ENCODE data around the gene SLC29A4.
"Not testable (repeated sequence)": the region's sequence is repeated elsewhere in the genome, so short reads cannot be mapped to it uniquely, and the experiment has no call there.

DNA sequence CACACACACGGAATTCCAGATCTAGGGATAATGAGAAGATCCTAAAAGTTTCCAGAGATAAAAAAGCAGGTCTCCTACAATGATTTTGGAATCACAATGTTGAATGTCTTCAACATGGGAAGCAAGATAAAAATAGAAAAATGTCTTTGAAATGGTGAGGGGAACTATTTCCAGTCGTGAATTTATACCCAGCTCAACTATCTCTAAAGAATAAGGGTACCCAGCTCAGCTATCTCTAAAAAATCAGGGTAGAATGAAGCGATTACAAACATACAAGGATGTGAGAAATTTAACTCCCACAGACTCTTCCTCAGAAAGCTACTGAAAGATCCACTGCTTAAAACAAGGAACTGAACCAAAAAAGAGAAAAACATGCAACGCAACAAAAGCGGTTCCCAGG lies 35.9 kb downstream of the SLC29A4 start:
- TF ChIP-seq, protein P1, sequence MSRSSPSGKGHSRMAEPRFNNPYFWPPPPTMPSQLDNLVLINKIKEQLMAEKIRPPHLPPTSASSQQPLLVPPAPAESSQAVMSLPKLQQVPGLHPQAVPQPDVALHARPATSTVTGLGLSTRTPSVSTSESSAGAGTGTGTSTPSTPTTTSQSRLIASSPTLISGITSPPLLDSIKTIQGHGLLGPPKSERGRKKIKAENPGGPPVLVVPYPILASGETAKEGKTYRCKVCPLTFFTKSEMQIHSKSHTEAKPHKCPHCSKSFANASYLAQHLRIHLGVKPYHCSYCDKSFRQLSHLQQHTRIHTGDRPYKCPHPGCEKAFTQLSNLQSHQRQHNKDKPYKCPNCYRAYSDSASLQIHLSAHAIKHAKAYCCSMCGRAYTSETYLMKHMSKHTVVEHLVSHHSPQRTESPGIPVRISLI (tag by site-specific recombination; IDR thresholded peaks at IDR 0.05): not testable (repeated sequence)
- not testable (repeated sequence) for TF ChIP-seq KLF7 (tag by site-specific recombination; IDR thresholded peaks at IDR 0.05; ENCODE audit: borderline replicate concordance)
- TF ChIP-seq, protein P2, sequence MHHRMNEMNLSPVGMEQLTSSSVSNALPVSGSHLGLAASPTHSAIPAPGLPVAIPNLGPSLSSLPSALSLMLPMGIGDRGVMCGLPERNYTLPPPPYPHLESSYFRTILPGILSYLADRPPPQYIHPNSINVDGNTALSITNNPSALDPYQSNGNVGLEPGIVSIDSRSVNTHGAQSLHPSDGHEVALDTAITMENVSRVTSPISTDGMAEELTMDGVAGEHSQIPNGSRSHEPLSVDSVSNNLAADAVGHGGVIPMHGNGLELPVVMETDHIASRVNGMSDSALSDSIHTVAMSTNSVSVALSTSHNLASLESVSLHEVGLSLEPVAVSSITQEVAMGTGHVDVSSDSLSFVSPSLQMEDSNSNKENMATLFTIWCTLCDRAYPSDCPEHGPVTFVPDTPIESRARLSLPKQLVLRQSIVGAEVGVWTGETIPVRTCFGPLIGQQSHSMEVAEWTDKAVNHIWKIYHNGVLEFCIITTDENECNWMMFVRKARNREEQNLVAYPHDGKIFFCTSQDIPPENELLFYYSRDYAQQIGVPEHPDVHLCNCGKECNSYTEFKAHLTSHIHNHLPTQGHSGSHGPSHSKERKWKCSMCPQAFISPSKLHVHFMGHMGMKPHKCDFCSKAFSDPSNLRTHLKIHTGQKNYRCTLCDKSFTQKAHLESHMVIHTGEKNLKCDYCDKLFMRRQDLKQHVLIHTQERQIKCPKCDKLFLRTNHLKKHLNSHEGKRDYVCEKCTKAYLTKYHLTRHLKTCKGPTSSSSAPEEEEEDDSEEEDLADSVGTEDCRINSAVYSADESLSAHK (tag by site-specific recombination; IDR thresholded peaks at IDR 0.05): not testable (repeated sequence)
